H1 (cell line): ENCODE measurements around the gene ADH4. TPM values are rescaled to one million over a fixed set of nuclear protein-coding genes. Genes with fewer than 3 reads are reported as not detected.

Experiments
- CTCF ChIA-PET: fragments of 300-600 bp; sonication (Branson Sonifier 250); formaldehyde crosslinking; loops from one replicate; lab custom pipeline; 2021; ENCODE audit not compliant: partially characterized antibody; lab: Charles Lee
- POLR2A ChIA-PET: fragments of 300-600 bp; sonication (Branson Sonifier 250); formaldehyde crosslinking; loops from one replicate; lab custom pipeline; 2021; ENCODE audit warnings: inconsistent platforms; ENCODE audit not compliant: partially characterized antibody; lab: Charles Lee
- DNase-seq, 2 experiments: peaks; one replicate each; pipeline versions ENCODE4 v3.0.0 to v3.0.0-alpha.2; 2010 to 2022; ENCODE audit warnings: low spot score in 2 of 2, low read depth in 1 of 2, mixed read lengths in 1 of 2
- FAIRE-seq: peaks from 2 replicates; lab custom pipeline; 2011; peaks lifted over from hg19 to GRCh38; lab: Jason Lieb, UNC
- H2AFZ ChIP-seq: 2 replicates; pipeline ENCODE4 v1.8.1; 2012; ENCODE audit warnings: low read length, inconsistent platforms
- H2AK5ac ChIP-seq: 2 replicates; pipeline ENCODE4 v1.6.1; 2013; ENCODE audit warnings: low read depth, low read length
- H2BK120ac ChIP-seq: replicated peaks from 2 replicates; pipeline ENCODE3; 2013; ENCODE audit warnings: low read depth, low read length, inconsistent platforms
- H2BK12ac ChIP-seq: 2 replicates; pipeline ENCODE4 v1.6.1; 2013; ENCODE audit warnings: low read depth, low read length
- H2BK15ac ChIP-seq: 2 replicates; pipeline ENCODE4 v1.6.1; 2013; ENCODE audit warnings: low read length
- H2BK20ac ChIP-seq: 2 replicates; pipeline ENCODE4 v1.6.1; 2013; ENCODE audit warnings: low read length
- H2BK5ac ChIP-seq: 2 replicates; pipeline ENCODE4 v1.6.1; 2013; ENCODE audit warnings: low read depth, low read length
- H3K14ac ChIP-seq: 2 replicates; pipeline ENCODE4 v1.6.1; 2013; ENCODE audit warnings: inconsistent platforms; ENCODE audit not compliant: insufficient read length
- H3K18ac ChIP-seq: 2 replicates; pipeline ENCODE4 v1.6.1; 2013; ENCODE audit warnings: low read length; ENCODE audit errors: extremely low read depth
- H3K23ac ChIP-seq: 2 replicates; pipeline ENCODE4 v1.6.1; 2013; ENCODE audit warnings: inconsistent platforms; ENCODE audit not compliant: insufficient read length
- H3K23me2 ChIP-seq: 2 replicates; pipeline ENCODE4 v1.6.1; 2013; ENCODE audit warnings: low read depth, low read length
- H3K27ac ChIP-seq: 2 replicates; pipeline ENCODE4 v1.6.1; 2011; ENCODE audit warnings: low read depth, low read length, inconsistent platforms
- H3K27me3 ChIP-seq, 4 experiments: replicated peaks in 1 of 4; 1 replicate in 1 of 4; 2 replicates in 3 of 4; pipeline versions ENCODE4 v1.6.1 to v1.8.1; 2011 to 2013; ENCODE audit warnings: low read length in 3 of 4, mild to moderate bottlenecking in 3 of 4, inconsistent platforms in 2 of 4, mixed read lengths in 2 of 4, moderate library complexity in 1 of 4; ENCODE audit not compliant: control insufficient read depth in 3 of 4, insufficient read depth in 3 of 4; ENCODE audit errors: extremely low read depth in 1 of 4
- H3K36me3 ChIP-seq, 4 experiments: 2 replicates each; pipeline versions ENCODE4 v1.6.1 to v1.8.1; 2011 to 2013; ENCODE audit warnings: mild to moderate bottlenecking in 4 of 4, low read length in 3 of 4, moderate library complexity in 2 of 4, control low read depth in 1 of 4, inconsistent platforms in 1 of 4; ENCODE audit not compliant: insufficient read depth in 4 of 4, control insufficient read depth in 2 of 4
- H3K4ac ChIP-seq: replicated peaks from 2 replicates; pipeline ENCODE3; 2013; ENCODE audit warnings: low read length, low read depth, mixed read lengths, inconsistent platforms; ENCODE audit not compliant: insufficient read length
- H3K4me1 ChIP-seq, 4 experiments: replicated peaks in 1 of 4; 1 replicate in 1 of 4; 2 replicates in 3 of 4; pipeline versions ENCODE4 v1.6.1 to v1.8.1; 2011 to 2013; ENCODE audit warnings: low read length in 3 of 4, inconsistent platforms in 2 of 4, mixed read lengths in 1 of 4; ENCODE audit not compliant: insufficient read depth in 4 of 4, control insufficient read depth in 3 of 4
- H3K4me2 ChIP-seq, 2 experiments: 2 replicates each; pipeline versions ENCODE4 v1.6.1 to v1.8.1; 2011 to 2013; ENCODE audit warnings: low read depth in 2 of 2, low read length in 2 of 2, control low read depth in 1 of 2, inconsistent platforms in 1 of 2, mild to moderate bottlenecking in 1 of 2; ENCODE audit not compliant: insufficient read depth in 1 of 2
- H3K4me3 ChIP-seq, 4 experiments: fragments of 200-600, 300-600 bp in 1 of 4; sonication (generic), shearing (Covaris generic), sonication (Bioruptor Twin) in 1 of 4; 2 replicates each; pipeline versions ENCODE4 v1.5.1 to v1.8.1; 2011 to 2016; ENCODE audit warnings: low read length in 4 of 4, low read depth in 3 of 4, control low read depth in 2 of 4, inconsistent platforms in 2 of 4, mild to moderate bottlenecking in 2 of 4, mixed read lengths in 1 of 4, moderate library complexity in 1 of 4; ENCODE audit not compliant: insufficient read depth in 2 of 4; ENCODE audit errors: extremely low read depth in 1 of 4
- H3K56ac ChIP-seq: replicated peaks from 2 replicates; pipeline ENCODE3; 2013; ENCODE audit warnings: low read depth, mild to moderate bottlenecking, mixed read lengths, low read length, inconsistent platforms; ENCODE audit not compliant: insufficient read length
- H3K79me1 ChIP-seq: 2 replicates; pipeline ENCODE4 v1.6.1; 2013; ENCODE audit warnings: low read depth, low read length, control low read depth
- H3K79me2 ChIP-seq, 2 experiments: 2 replicates each; pipeline versions ENCODE4 v1.6.1 to v1.8.1; 2012 to 2013; ENCODE audit warnings: low read length in 2 of 2, mild to moderate bottlenecking in 2 of 2, inconsistent platforms in 1 of 2; ENCODE audit not compliant: insufficient read depth in 2 of 2, control insufficient read depth in 1 of 2
- H3K9ac ChIP-seq, 4 experiments: replicated peaks in 1 of 4; 1 replicate in 1 of 4; 2 replicates in 3 of 4; pipeline versions ENCODE4 v1.6.1 to v1.8.1; 2011 to 2013; ENCODE audit warnings: low read depth in 3 of 4, low read length in 3 of 4, control low read depth in 2 of 4, mild to moderate bottlenecking in 2 of 4, moderate library complexity in 2 of 4, inconsistent platforms in 1 of 4; ENCODE audit errors: extremely low read depth in 1 of 4
- H3K9me3 ChIP-seq, 2 experiments: 2 replicates each; pipeline versions ENCODE4 v1.6.1 to v1.8.1; 2012 to 2013; ENCODE audit warnings: mild to moderate bottlenecking in 2 of 2, moderate library complexity in 2 of 2, control low read depth in 1 of 2, inconsistent platforms in 1 of 2, low read depth in 1 of 2, low read length in 1 of 2, mixed read lengths in 1 of 2; ENCODE audit not compliant: insufficient read depth in 2 of 2
- H4K20me1 ChIP-seq, 2 experiments: replicated peaks in 1 of 2; 2 replicates each; pipeline versions ENCODE3 to v1.8.1; 2011 to 2013; ENCODE audit warnings: inconsistent platforms in 2 of 2, low read length in 2 of 2, mild to moderate bottlenecking in 1 of 2; ENCODE audit not compliant: insufficient read depth in 2 of 2, control insufficient read depth in 1 of 2
- H4K5ac ChIP-seq: 2 replicates; pipeline ENCODE4 v1.6.1; 2013; ENCODE audit warnings: low read length, low read depth, mixed read lengths, inconsistent platforms; ENCODE audit not compliant: insufficient read length
- H4K8ac ChIP-seq: 2 replicates; pipeline ENCODE4 v1.8.0; 2013; ENCODE audit warnings: mild to moderate bottlenecking, moderate library complexity, low read length, inconsistent platforms; ENCODE audit not compliant: insufficient read depth; ENCODE audit errors: extremely low read depth
- H4K91ac ChIP-seq: replicated peaks from 2 replicates; pipeline ENCODE3; 2013; ENCODE audit warnings: low read length, mixed read lengths, inconsistent platforms; ENCODE audit not compliant: insufficient read length
- SAP30 ChIP-seq: fragments of 300-600 bp; sonication (generic); IDR thresholded peaks from 2 replicates; pipeline ENCODE4 v1.7.1; 2012; ENCODE audit warnings: low read length, moderate library complexity, mild to moderate bottlenecking, inconsistent platforms; ENCODE audit not compliant: insufficient read depth, insufficient replicate concordance
- WGBS, 2 experiments: shearing (Covaris generic) in 1 of 2; methylation state at CpG; one replicate each; pipeline versions ENCODE4 v1.1.6 to v1.1.7; 2013 to 2015; ENCODE audit warnings: low lambda C conversion rate in 2 of 2, mixed read lengths in 2 of 2, inconsistent platforms in 1 of 2, low coverage in 1 of 2, missing lambda C conversion rate in 1 of 2; ENCODE audit not compliant: insufficient replicate concordance in 2 of 2, insufficient coverage in 1 of 2, insufficient read length in 1 of 2; ENCODE audit errors: extremely low coverage in 1 of 2, missing lambda C conversion rate in 1 of 2; 5-methylcytosine and 5-hydroxymethylcytosine counted together
- polyA plus RNA-seq, 7 experiments: library from polyadenylated mRNA; depleted of rRNA in 3 of 7; stranded (reverse) in 5 of 7; unstranded in 2 of 7; fragments of >200 nt in 5 of 7; fragments of 200-250 nt in 2 of 7; gene quantifications; 1 replicate in 5 of 7; 2 replicates in 1 of 7; 4 replicates in 1 of 7; pipeline versions ENCODE4 v1.2.1 to v1.2.3, GENCODE V29; 2011 to 2013; ENCODE audit warnings: missing spikeins in 2 of 7, mixed read lengths in 2 of 7
- total RNA-seq: library from RNA; stranded (reverse); fragmentation: NEBNext Ultra II Directional; extraction: Animal tissue kit (Norgen Biotek cat#: 25700); gene quantifications from 2 replicates; pipeline ENCODE4 v1.2.1, GENCODE V29; 2021

ADH4 gene
- total and polyA plus RNA-seq, 2 of the 8 experiments (the other 6 are each of a cell fraction or from before 2014, with no cell fraction given) = not detected

- ChIA-PET CTCF (no interaction called here), POLR2A (no interaction called here)
- TF ChIP-seq SAP30 = no peak
- Histone ChIP-seq H2AFZ (no peak overlapping the region), H3K23ac (no peak overlapping the region), H3K79me1 (no peaks in the 10 kb centered on the region), H3K9me3 (peaks cover 3 to 14% of the 10 kb centered on the region in 2 experiments), H2BK120ac (no peak overlapping the region), H3K4me3 (no peak overlapping the region), H3K23me2 (no peaks in the 10 kb centered on the region), H4K5ac (no peak overlapping the region), H2BK15ac (no peak overlapping the region), H4K20me1 (no peaks in the 10 kb centered on the region), H2AK5ac (no peak overlapping the region), H3K27me3 (no peaks in the 10 kb centered on the region), H3K18ac (no peak overlapping the region), H3K14ac (no peak overlapping the region), H3K4me2 (no peak overlapping the region), H3K79me2 (no peaks in the 10 kb centered on the region), H2BK5ac (no peak overlapping the region), H3K56ac (no peak overlapping the region), H3K4me1 (no peaks in the 10 kb centered on the region), H4K8ac (no peak overlapping the region), H4K91ac (no peak overlapping the region), H3K36me3 (no peaks in the 10 kb centered on the region), H2BK20ac (no peak overlapping the region), H3K4ac (no peak overlapping the region), H2BK12ac (no peak overlapping the region), H3K27ac (no peak overlapping the region), H3K9ac (no peak overlapping the region)
- FAIRE-seq (no peak), DNase-seq (no peak)
- WGBS, 2 experiments = 100% methylated on average over 1 of the region's 1 CpG; no CpG with 5 or more reads in 1 of the 2 experiments
These were observed 41.9 kb upstream of the ADH4 start for GRCh38 chr4:99186029-99186428.
